HG03095 (cell line): ENCODE measurements around the gene PAK2.
A peak's percentile ranks its signal among the peaks of the same experiment; 100 is the strongest.
"Not testable (repeated sequence)": the region's sequence is repeated elsewhere in the genome, so short reads cannot be mapped to it uniquely, and the experiment has no call there.

Experiments
- ATAC-seq: cut with Tn5 transposase; IDR thresholded peaks from one replicate; pipeline ENCODE4 v1.9.1; 2021; ENCODE audit warnings: moderate library complexity; ENCODE audit not compliant: unreplicated experiment

Gene PAK2

GRCh38 chr3:196842567-196843434 is 103.1 kb downstream of the PAK2 start:
- no peak for ATAC-seq

- ATAC-seq, result no peak
Measured at GRCh38 chr3:196843435-196844110, 103.9 kb downstream of the PAK2 start.

GRCh38 chr3:196844235-196845219 is 104.9 kb downstream of the PAK2 start:
- not testable (repeated sequence) for ATAC-seq

GRCh38 chr3:196848375-196848774 is 108.7 kb downstream of the PAK2 start:
- ATAC-seq, result not testable (repeated sequence)

GRCh38 chr3:196849180-196849741 is 109.6 kb downstream of the PAK2 start:
- ATAC-seq, result no peak

- not testable (repeated sequence) for ATAC-seq
Measured at GRCh38 chr3:196863000-196863399, 123.3 kb downstream of the PAK2 start.

- ATAC-seq, result no peak
Measured at GRCh38 chr3:196867155-196867506, 127.5 kb downstream of the PAK2 start.

GRCh38 chr3:196867507-196868296 is 128.0 kb downstream of the PAK2 start, which contains the start of gene SENP5:
TSS of gene SENP5 (plus strand) at chr3:196867920. CDS start at chr3:196885182, 17,262 bp downstream.
- ATAC-seq, result peak; percentile 85

GRCh38 chr3:196868297-196868661 is 128.6 kb downstream of the PAK2 start:
- ATAC-seq, result peak; percentile 22

GRCh38 chr3:196872316-196872715 is 132.7 kb downstream of the PAK2 start:
- no peak for ATAC-seq

GRCh38 chr3:196874511-196875094 is 134.9 kb downstream of the PAK2 start:
- ATAC-seq, result not testable (repeated sequence)

- no peak for ATAC-seq
Measured at GRCh38 chr3:196875258-196875657, 135.6 kb downstream of the PAK2 start.
